Astrocyte (in vitro differentiated cells and primary cell): ENCODE results near the gene RAB6B.

Experiments used
- EZH2 ChIP-seq: IDR thresholded peaks from 2 replicates; pipeline ENCODE4 v1.6.1; 2012; ENCODE audit warnings: mild to moderate bottlenecking, low read length, inconsistent platforms; ENCODE audit not compliant: insufficient read depth
- TF ChIP-seq, protein P1 (sequence below): IDR thresholded peaks from 2 replicates; pipeline ENCODE4 v1.5.1; 2011; ENCODE audit warnings: low read depth, mild to moderate bottlenecking, inconsistent platforms, low read length, moderate library complexity; ENCODE audit not compliant: insufficient read depth

DNA sequence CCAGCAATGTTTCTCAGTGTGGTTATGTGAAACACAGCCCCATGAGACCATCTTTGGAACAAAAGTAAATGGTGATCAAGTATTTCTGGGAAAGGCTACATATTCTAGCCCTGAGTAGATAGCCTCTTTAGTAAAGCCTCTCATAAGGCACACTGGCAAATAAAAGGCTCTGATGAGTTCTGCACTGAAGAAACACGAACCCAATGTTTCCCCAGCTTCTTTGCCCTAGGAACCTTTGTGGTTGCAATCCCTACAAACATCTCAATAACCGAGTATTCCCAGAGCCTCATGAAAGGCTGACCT is 41.8 kb downstream of the RAB6B start:
- TF ChIP-seq, protein P1, sequence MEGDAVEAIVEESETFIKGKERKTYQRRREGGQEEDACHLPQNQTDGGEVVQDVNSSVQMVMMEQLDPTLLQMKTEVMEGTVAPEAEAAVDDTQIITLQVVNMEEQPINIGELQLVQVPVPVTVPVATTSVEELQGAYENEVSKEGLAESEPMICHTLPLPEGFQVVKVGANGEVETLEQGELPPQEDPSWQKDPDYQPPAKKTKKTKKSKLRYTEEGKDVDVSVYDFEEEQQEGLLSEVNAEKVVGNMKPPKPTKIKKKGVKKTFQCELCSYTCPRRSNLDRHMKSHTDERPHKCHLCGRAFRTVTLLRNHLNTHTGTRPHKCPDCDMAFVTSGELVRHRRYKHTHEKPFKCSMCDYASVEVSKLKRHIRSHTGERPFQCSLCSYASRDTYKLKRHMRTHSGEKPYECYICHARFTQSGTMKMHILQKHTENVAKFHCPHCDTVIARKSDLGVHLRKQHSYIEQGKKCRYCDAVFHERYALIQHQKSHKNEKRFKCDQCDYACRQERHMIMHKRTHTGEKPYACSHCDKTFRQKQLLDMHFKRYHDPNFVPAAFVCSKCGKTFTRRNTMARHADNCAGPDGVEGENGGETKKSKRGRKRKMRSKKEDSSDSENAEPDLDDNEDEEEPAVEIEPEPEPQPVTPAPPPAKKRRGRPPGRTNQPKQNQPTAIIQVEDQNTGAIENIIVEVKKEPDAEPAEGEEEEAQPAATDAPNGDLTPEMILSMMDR, result no peak
- TF ChIP-seq EZH2, result no peak
